GM23338 (cell line): ENCODE results near the gene GNPDA2.

ENCODE experiments used
- CREB1 ChIP-seq: fragments of 250-450 bp; sonication (Bioruptor Pico); IDR thresholded peaks from 2 replicates; pipeline ENCODE4 v1.5.0; 2020; ENCODE audit warnings: low read depth, mild to moderate bottlenecking, moderate library complexity
- EZH2phosphoT487 ChIP-seq: fragments of 200-600 bp; sonication (generic); IDR thresholded peaks from one replicate; pipeline ENCODE4 v1.8.1; 2018; ENCODE audit warnings: antibody characterized with exemption; ENCODE audit not compliant: unreplicated experiment
- POLR2AphosphoS5 ChIP-seq: IDR thresholded peaks from 2 replicates; pipeline ENCODE4 v1.6.1; 2016; ENCODE audit warnings: antibody characterized with exemption, low read depth
- STAT1 ChIP-seq: IDR thresholded peaks from one replicate; pipeline ENCODE4 v1.6.1; 2016; ENCODE audit warnings: antibody characterized with exemption; ENCODE audit not compliant: unreplicated experiment
- TF ChIP-seq, protein P1 (sequence below), 2 experiments: fragments of 200-600 bp in 1 of 2; sonication (generic) in 1 of 2; conservative IDR thresholded peaks; 2 replicates each; pipeline versions ENCODE4 v1.5.1 to v1.6.1; 2016 to 2017; ENCODE audit warnings: antibody characterized with exemption in 2 of 2, low read depth in 2 of 2, mild to moderate bottlenecking in 2 of 2, moderate library complexity in 1 of 2

DNA sequence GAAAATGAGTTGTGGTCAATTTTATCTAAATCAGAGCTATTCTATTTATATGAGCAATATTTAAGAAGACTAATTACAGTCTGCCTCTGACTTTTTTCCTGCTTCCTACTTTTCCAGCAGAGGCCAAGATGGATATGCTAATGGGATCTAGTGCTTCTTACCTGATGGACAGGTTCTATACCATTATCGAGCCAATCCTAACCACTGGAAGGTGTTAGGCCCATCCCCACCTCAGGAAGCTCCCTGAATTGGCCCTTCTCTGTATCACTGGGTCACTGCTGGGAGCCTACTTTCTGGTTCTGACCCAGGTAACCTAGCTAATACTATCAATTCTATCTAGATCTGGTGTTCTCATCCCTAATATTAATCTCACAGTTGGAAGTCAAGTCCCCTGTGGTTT, 74.4 kb downstream of the GNPDA2 start:
- TF ChIP-seq, protein P1, sequence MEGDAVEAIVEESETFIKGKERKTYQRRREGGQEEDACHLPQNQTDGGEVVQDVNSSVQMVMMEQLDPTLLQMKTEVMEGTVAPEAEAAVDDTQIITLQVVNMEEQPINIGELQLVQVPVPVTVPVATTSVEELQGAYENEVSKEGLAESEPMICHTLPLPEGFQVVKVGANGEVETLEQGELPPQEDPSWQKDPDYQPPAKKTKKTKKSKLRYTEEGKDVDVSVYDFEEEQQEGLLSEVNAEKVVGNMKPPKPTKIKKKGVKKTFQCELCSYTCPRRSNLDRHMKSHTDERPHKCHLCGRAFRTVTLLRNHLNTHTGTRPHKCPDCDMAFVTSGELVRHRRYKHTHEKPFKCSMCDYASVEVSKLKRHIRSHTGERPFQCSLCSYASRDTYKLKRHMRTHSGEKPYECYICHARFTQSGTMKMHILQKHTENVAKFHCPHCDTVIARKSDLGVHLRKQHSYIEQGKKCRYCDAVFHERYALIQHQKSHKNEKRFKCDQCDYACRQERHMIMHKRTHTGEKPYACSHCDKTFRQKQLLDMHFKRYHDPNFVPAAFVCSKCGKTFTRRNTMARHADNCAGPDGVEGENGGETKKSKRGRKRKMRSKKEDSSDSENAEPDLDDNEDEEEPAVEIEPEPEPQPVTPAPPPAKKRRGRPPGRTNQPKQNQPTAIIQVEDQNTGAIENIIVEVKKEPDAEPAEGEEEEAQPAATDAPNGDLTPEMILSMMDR (conservative IDR thresholded peaks at IDR 0.05; ENCODE audit: low read depth in 2 of 2): no peak
- no peak for TF ChIP-seq POLR2AphosphoS5
- no peak for TF ChIP-seq EZH2phosphoT487
- TF ChIP-seq STAT1: no peak
- no peak for TF ChIP-seq CREB1
